Liver (tissue), 9 donors: ENCODE measurements around the gene FAM83E. TPM values are rescaled to one million over a fixed set of nuclear protein-coding genes. Genes with fewer than 3 reads are reported as not detected.

ENCODE experiments used
- DNase-seq: peaks from one replicate; pipeline ENCODE4 v3.0.0-alpha.2; 2017; ENCODE audit warnings: low spot score
- H3K27ac ChIP-seq, 2 donors: one replicate each; pipeline ENCODE4 v1.7.0; 2013; ENCODE audit warnings: inconsistent platforms in 2 of 2, low read length in 2 of 2, control low read depth in 1 of 2, low read depth in 1 of 2, mild to moderate bottlenecking in 1 of 2
- H3K27me3 ChIP-seq, 4 donors: one replicate each; pipeline versions ENCODE4 v1.6.1 to v1.7.0; 2013; ENCODE audit warnings: low read length in 3 of 4, inconsistent platforms in 1 of 4, mild to moderate bottlenecking in 1 of 4, moderate library complexity in 1 of 4; ENCODE audit not compliant: control insufficient read depth in 4 of 4, insufficient read depth in 4 of 4
- H3K36me3 ChIP-seq, 4 donors: one replicate each; pipeline versions ENCODE4 v1.6.1 to v1.7.0; 2013; ENCODE audit warnings: low read length in 3 of 4, mild to moderate bottlenecking in 3 of 4, low read depth in 1 of 4, moderate library complexity in 1 of 4; ENCODE audit not compliant: control insufficient read depth in 4 of 4, insufficient read depth in 3 of 4
- H3K4me1 ChIP-seq, 4 donors: one replicate each; pipeline versions ENCODE4 v1.6.1 to v1.7.0; 2013; ENCODE audit warnings: low read length in 3 of 4, mild to moderate bottlenecking in 3 of 4, moderate library complexity in 1 of 4; ENCODE audit not compliant: control insufficient read depth in 4 of 4, insufficient read depth in 4 of 4
- H3K4me3 ChIP-seq, 3 donors: one replicate each; pipeline versions ENCODE4 v1.6.1 to v1.7.0; 2013; ENCODE audit warnings: low read length in 3 of 3, control low read depth in 1 of 3, low read depth in 1 of 3, mild to moderate bottlenecking in 1 of 3
- H3K9ac ChIP-seq, 2 donors: one replicate each; pipeline ENCODE4 v1.7.0; 2013; ENCODE audit warnings: low read length in 2 of 2, mild to moderate bottlenecking in 2 of 2, moderate library complexity in 2 of 2, control low read depth in 1 of 2, low read depth in 1 of 2
- H3K9me3 ChIP-seq, 4 donors: one replicate each; pipeline versions ENCODE4 v1.6.1 to v1.7.0; 2013; ENCODE audit warnings: low read length in 3 of 4; ENCODE audit not compliant: control insufficient read depth in 4 of 4
- EGR1 ChIP-seq, 2 donors: IDR thresholded peaks; 2 replicates each; pipeline ENCODE4 v1.6.1; 2016 to 2018; ENCODE audit warnings: antibody characterized with exemption in 2 of 2, low read depth in 2 of 2
- FOXA1 ChIP-seq: IDR thresholded peaks from 2 replicates; pipeline ENCODE4 v1.6.1; 2016; ENCODE audit warnings: antibody characterized with exemption
- FOXA2 ChIP-seq: IDR thresholded peaks from 2 replicates; pipeline ENCODE4 v1.6.1; 2016; ENCODE audit warnings: antibody characterized with exemption
- GABPA ChIP-seq, 2 donors: IDR thresholded peaks in 1 of 2; conservative IDR thresholded peaks in 1 of 2; 2 replicates each; pipeline ENCODE4 v1.6.1; 2016; ENCODE audit warnings: antibody characterized with exemption in 2 of 2, mild to moderate bottlenecking in 1 of 2, moderate library complexity in 1 of 2
- HNF4A ChIP-seq, 2 donors: conservative IDR thresholded peaks; 2 replicates each; pipeline ENCODE4 v1.6.1; 2016; ENCODE audit warnings: antibody characterized with exemption in 2 of 2, mild to moderate bottlenecking in 2 of 2
- HNF4G ChIP-seq: IDR thresholded peaks from 2 replicates; pipeline ENCODE4 v1.6.1; 2016; ENCODE audit warnings: antibody characterized with exemption
- JUND ChIP-seq, 2 donors: IDR thresholded peaks; 2 replicates each; pipeline ENCODE4 v1.6.1; 2016; ENCODE audit warnings: antibody characterized with exemption in 2 of 2
- NR2F2 ChIP-seq: IDR thresholded peaks from 2 replicates; pipeline ENCODE4 v1.6.1; 2016; ENCODE audit warnings: antibody characterized with exemption
- RAD21 ChIP-seq, 2 donors: IDR thresholded peaks; 2 replicates each; pipeline ENCODE4 v1.6.1; 2016; ENCODE audit warnings: antibody characterized with exemption in 2 of 2, mild to moderate bottlenecking in 2 of 2
- RXRA ChIP-seq, 2 donors: IDR thresholded peaks; 2 replicates each; pipeline ENCODE4 v1.6.1; 2017 to 2018; ENCODE audit warnings: antibody characterized with exemption in 2 of 2, mild to moderate bottlenecking in 1 of 2
- SP1 ChIP-seq: IDR thresholded peaks from 2 replicates; pipeline ENCODE4 v1.6.1; 2018; ENCODE audit warnings: antibody characterized with exemption, mild to moderate bottlenecking
- TAF1 ChIP-seq: conservative IDR thresholded peaks from 2 replicates; pipeline ENCODE4 v1.6.1; 2016; ENCODE audit warnings: antibody characterized with exemption, mild to moderate bottlenecking
- YY1 ChIP-seq: IDR thresholded peaks from 2 replicates; pipeline ENCODE4 v1.6.1; 2016; ENCODE audit warnings: antibody characterized with exemption, mild to moderate bottlenecking
- WGBS: extraction: QIAGEN DNeasy Blood & Tissue Kit; methylation state at CpG from one replicate; pipeline ENCODE4 v1.1.7; 2013; 5-methylcytosine and 5-hydroxymethylcytosine counted together
- polyA plus RNA-seq, 2 donors: library from polyadenylated mRNA; stranded (reverse) in 1 of 2; unstranded in 1 of 2; fragments of 200-250 nt in 1 of 2; fragments of >200 nt in 1 of 2; fragmentation: Nextera tagmentation in 1 of 2; extraction: Ambion mirVana in 1 of 2; gene quantifications; one replicate each; pipeline versions ENCODE4 v1.2.1 to v1.2.3, GENCODE V29; 2013 to 2015
- total RNA-seq, 2 donors: library from RNA; depleted of rRNA; stranded (reverse); fragments of >200 nt; gene quantifications; one replicate each; pipeline ENCODE4 v1.2.3, GENCODE V29; 2014
- TF ChIP-seq, protein P1 (sequence below): IDR thresholded peaks from 2 replicates; pipeline ENCODE4 v1.6.1; 2016; ENCODE audit warnings: antibody characterized with exemption
- TF ChIP-seq, protein P2 (sequence below): IDR thresholded peaks from 2 replicates; pipeline ENCODE4 v1.6.1; 2016; ENCODE audit warnings: antibody characterized with exemption
- TF ChIP-seq, protein P3 (sequence below): IDR thresholded peaks from 2 replicates; pipeline ENCODE4 v1.6.1; 2016; ENCODE audit warnings: antibody characterized with exemption
- TF ChIP-seq, protein P4 (sequence below): IDR thresholded peaks from 2 replicates; pipeline ENCODE4 v1.6.1; 2016; ENCODE audit warnings: antibody characterized with exemption, mild to moderate bottlenecking
- TF ChIP-seq, protein P5 (sequence below): fragments of 150-350 bp; IDR thresholded peaks from 2 replicates; pipeline ENCODE4 v1.5.1; 2017; ENCODE audit warnings: improper control_type of control experiment, low read depth, low read length; ENCODE audit not compliant: missing input control
- donor health status: healthy.
- donor health status: healthy.
- donor health status: healthy.
- donor health status: healthy.
- donor health status: healthy.

Gene FAM83E
- total and polyA plus RNA-seq, 4 donors, result 0.20 to 0.42 (median 0.33) TPM; not detected in 1

DNA sequence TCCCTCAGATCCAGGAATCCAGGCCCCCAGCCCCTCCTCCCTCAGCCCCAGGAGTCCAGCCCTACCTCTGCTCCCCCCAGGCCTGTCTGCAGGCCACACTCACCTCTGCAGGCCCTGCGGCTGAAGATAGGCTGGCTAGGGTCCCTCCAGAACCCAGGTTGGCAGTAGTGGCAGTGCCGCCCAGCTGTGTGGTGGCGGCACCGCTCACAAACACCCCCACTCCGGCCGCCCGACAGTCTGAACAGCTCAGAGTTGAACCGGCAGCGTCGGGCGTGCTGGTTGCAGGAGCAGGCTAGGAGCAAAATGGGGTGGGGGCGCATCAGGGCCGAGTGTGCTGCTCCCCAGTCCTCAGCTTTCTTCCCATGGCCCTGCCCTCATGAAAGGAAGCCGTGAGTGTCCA lies 49.6 kb upstream of the FAM83E start:
- TF ChIP-seq EGR1 (IDR thresholded peaks at IDR 0.05; ENCODE audit: low read depth in 2 of 2) (no peak), FOXA1 (no peak), HNF4G (no peak), RAD21 (IDR thresholded peaks at IDR 0.05) (no peak), YY1 (no peak), FOXA2 (no peak), NR2F2 (no peak), SP1 (no peak), HNF4A (conservative IDR thresholded peaks at IDR 0.05) (no peak), RXRA (IDR thresholded peaks at IDR 0.05) (no peak), GABPA (IDR thresholded peaks at IDR 0.05 in 1 of 2, conservative IDR thresholded peaks at IDR 0.05 in 1 of 2) (no peak), JUND (IDR thresholded peaks at IDR 0.05) (no peak)
- TF ChIP-seq, protein P1, sequence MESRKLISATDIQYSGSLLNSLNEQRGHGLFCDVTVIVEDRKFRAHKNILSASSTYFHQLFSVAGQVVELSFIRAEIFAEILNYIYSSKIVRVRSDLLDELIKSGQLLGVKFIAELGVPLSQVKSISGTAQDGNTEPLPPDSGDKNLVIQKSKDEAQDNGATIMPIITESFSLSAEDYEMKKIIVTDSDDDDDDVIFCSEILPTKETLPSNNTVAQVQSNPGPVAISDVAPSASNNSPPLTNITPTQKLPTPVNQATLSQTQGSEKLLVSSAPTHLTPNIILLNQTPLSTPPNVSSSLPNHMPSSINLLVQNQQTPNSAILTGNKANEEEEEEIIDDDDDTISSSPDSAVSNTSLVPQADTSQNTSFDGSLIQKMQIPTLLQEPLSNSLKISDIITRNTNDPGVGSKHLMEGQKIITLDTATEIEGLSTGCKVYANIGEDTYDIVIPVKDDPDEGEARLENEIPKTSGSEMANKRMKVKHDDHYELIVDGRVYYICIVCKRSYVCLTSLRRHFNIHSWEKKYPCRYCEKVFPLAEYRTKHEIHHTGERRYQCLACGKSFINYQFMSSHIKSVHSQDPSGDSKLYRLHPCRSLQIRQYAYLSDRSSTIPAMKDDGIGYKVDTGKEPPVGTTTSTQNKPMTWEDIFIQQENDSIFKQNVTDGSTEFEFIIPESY, result no peak
- TF ChIP-seq, protein P2, sequence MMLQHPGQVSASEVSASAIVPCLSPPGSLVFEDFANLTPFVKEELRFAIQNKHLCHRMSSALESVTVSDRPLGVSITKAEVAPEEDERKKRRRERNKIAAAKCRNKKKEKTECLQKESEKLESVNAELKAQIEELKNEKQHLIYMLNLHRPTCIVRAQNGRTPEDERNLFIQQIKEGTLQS, result no peak
- TF ChIP-seq, protein P3, sequence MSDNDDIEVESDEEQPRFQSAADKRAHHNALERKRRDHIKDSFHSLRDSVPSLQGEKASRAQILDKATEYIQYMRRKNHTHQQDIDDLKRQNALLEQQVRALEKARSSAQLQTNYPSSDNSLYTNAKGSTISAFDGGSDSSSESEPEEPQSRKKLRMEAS, result no peak
- TF ChIP-seq, protein P4, sequence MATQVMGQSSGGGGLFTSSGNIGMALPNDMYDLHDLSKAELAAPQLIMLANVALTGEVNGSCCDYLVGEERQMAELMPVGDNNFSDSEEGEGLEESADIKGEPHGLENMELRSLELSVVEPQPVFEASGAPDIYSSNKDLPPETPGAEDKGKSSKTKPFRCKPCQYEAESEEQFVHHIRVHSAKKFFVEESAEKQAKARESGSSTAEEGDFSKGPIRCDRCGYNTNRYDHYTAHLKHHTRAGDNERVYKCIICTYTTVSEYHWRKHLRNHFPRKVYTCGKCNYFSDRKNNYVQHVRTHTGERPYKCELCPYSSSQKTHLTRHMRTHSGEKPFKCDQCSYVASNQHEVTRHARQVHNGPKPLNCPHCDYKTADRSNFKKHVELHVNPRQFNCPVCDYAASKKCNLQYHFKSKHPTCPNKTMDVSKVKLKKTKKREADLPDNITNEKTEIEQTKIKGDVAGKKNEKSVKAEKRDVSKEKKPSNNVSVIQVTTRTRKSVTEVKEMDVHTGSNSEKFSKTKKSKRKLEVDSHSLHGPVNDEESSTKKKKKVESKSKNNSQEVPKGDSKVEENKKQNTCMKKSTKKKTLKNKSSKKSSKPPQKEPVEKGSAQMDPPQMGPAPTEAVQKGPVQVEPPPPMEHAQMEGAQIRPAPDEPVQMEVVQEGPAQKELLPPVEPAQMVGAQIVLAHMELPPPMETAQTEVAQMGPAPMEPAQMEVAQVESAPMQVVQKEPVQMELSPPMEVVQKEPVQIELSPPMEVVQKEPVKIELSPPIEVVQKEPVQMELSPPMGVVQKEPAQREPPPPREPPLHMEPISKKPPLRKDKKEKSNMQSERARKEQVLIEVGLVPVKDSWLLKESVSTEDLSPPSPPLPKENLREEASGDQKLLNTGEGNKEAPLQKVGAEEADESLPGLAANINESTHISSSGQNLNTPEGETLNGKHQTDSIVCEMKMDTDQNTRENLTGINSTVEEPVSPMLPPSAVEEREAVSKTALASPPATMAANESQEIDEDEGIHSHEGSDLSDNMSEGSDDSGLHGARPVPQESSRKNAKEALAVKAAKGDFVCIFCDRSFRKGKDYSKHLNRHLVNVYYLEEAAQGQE, result no peak
- TF ChIP-seq, protein P5, sequence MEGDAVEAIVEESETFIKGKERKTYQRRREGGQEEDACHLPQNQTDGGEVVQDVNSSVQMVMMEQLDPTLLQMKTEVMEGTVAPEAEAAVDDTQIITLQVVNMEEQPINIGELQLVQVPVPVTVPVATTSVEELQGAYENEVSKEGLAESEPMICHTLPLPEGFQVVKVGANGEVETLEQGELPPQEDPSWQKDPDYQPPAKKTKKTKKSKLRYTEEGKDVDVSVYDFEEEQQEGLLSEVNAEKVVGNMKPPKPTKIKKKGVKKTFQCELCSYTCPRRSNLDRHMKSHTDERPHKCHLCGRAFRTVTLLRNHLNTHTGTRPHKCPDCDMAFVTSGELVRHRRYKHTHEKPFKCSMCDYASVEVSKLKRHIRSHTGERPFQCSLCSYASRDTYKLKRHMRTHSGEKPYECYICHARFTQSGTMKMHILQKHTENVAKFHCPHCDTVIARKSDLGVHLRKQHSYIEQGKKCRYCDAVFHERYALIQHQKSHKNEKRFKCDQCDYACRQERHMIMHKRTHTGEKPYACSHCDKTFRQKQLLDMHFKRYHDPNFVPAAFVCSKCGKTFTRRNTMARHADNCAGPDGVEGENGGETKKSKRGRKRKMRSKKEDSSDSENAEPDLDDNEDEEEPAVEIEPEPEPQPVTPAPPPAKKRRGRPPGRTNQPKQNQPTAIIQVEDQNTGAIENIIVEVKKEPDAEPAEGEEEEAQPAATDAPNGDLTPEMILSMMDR, result no peak
- Histone ChIP-seq H3K36me3 (no peaks in the 10 kb centered on the region), H3K9ac (no peak overlapping the region), H3K4me3 (no peak overlapping the region), H3K27ac (no peak overlapping the region), H3K4me1 (peaks cover 0 to 2% (median 0%) of the 10 kb centered on the region in 4 donors), H3K27me3 (no peaks in the 10 kb centered on the region), H3K9me3 (no peaks in the 10 kb centered on the region)
- 95% methylated on average over 14 of the region's 14 CpGs for WGBS
- DNase-seq, result no peak

DNA sequence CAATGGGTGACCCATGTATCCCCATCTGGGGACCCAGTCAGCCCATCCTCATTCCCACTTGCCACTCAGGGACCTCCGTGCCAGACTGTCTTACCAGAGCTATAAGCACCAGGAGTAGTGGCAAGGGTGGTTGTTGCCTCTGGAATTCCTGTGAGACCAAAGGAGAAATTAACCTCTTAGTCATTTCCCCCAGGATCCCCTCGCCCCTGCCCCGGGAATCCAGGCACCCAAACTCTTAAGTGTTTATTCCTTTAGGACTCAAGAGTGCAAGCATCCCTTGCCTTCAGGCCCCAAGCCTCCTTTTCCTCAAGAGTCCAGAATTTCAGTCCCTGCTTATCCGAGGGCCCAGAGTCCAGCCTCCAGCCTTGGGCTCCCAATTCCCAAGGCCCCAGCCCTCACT lies 48.8 kb upstream of the FAM83E start:
- H3K9ac ChIP-seq, result no peak overlapping the region
- no peak for DNase-seq
- H3K4me3 ChIP-seq, result no peak overlapping the region
- WGBS, result 95% methylated on average over 4 of the region's 4 CpGs
- no peaks in the 10 kb centered on the region for H3K36me3 ChIP-seq
- H3K27ac ChIP-seq, result no peak overlapping the region
- no peaks in the 10 kb centered on the region for H3K27me3 ChIP-seq
- H3K9me3 ChIP-seq, result no peaks in the 10 kb centered on the region
- H3K4me1 ChIP-seq, result peaks cover 0 to 2% (median 0%) of the 10 kb centered on the region in 4 donors
- TF ChIP-seq, protein P5, result no peak
- TF ChIP-seq TAF1, result no peak
- TF ChIP-seq EGR1 (IDR thresholded peaks at IDR 0.05; ENCODE audit: low read depth in 2 of 2), result no peak
- no peak for TF ChIP-seq FOXA1
- TF ChIP-seq, protein P2, result no peak
- no peak for TF ChIP-seq YY1
- TF ChIP-seq, protein P4, result no peak
